A549 (cell line): ENCODE results near the gene PLEKHF1. TPM values are rescaled to one million over a fixed set of nuclear protein-coding genes. Genes with fewer than 3 reads are reported as not detected.
A peak's percentile ranks its signal among the peaks of the same experiment; 100 is the strongest.

ENCODE experiments used
- ATAC-seq, 2 experiments: fragments of 200-7000 bp in 1 of 2; fragments of >200 bp in 1 of 2; cut with Nextera tagmentation in 1 of 2; cut with Tn5 transposase in 1 of 2; 3 replicates each; pipeline versions ENCODE4 v1.8.0 to v1.9.1; 2018 to 2020; ENCODE audit warnings: mild to moderate bottlenecking in 1 of 2, moderate library complexity in 1 of 2
- CTCF ChIA-PET: fragments of 300-600 bp; sonication (Branson Sonifier 250); formaldehyde crosslinking; extraction: SDS; loops from one replicate; lab custom pipeline; 2021; ENCODE audit warnings: antibody characterized with exemption, inconsistent platforms; lab: Yijun Ruan, JAX
- POLR2A ChIA-PET: fragments of 350-600 bp; formaldehyde crosslinking; extraction: SDS; loops from one replicate; lab custom pipeline; 2021; ENCODE audit warnings: antibody characterized with exemption, inconsistent platforms; lab: Yijun Ruan, JAX
- DNase-seq, 2 experiments: peaks; one replicate each; pipeline versions ENCODE4 v3.0.0 to v3.0.0-alpha.2; 2011 to 2016; ENCODE audit warnings: low read depth in 1 of 2, low spot score in 1 of 2
- FAIRE-seq: peaks from 2 replicates; lab custom pipeline; 2011; peaks lifted over from hg19 to GRCh38; lab: Jason Lieb, UNC
- H3K27ac ChIP-seq, 2 experiments: fragments of >200 bp; sonication (Bioruptor Twin); formaldehyde crosslinking; 3 replicates each; pipeline ENCODE4 v1.5.1; 2016 to 2017
- H3K4me1 ChIP-seq: fragments of >200 bp; sonication (Bioruptor Twin); formaldehyde crosslinking; 3 replicates; pipeline ENCODE4 v1.6.1; 2016
- H3K4me2 ChIP-seq: fragments of >200 bp; sonication (Bioruptor Twin); formaldehyde crosslinking; 3 replicates; pipeline ENCODE4 v1.6.1; 2016
- H3K4me3 ChIP-seq: fragments of >200 bp; sonication (Bioruptor Twin); formaldehyde crosslinking; 3 replicates; pipeline ENCODE4 v1.5.1; 2016
- H3K9me3 ChIP-seq: fragments of >200 bp; sonication (Bioruptor Twin); formaldehyde crosslinking; 3 replicates; pipeline ENCODE4 v1.6.1; 2016
- ATOH8 ChIP-seq: fragments of 250-450 bp; sonication (Bioruptor Pico); IDR thresholded peaks from 2 replicates; pipeline ENCODE4 v1.5.0; 2020; ENCODE audit warnings: low read depth, mild to moderate bottlenecking, moderate library complexity
- CBX2 ChIP-seq: fragments of 200-600 bp; sonication (generic); IDR thresholded peaks from 2 replicates; pipeline ENCODE4 v1.6.1; 2016; ENCODE audit warnings: low read depth, mild to moderate bottlenecking, borderline replicate concordance
- CHD2 ChIP-seq: fragments of 150-350 bp; IDR thresholded peaks from 2 replicates; pipeline ENCODE4 v1.6.1; 2014; ENCODE audit warnings: low read length; ENCODE audit not compliant: partially characterized antibody
- EHF ChIP-seq: fragments of 250-450 bp; sonication (Bioruptor Pico); IDR thresholded peaks from 2 replicates; pipeline ENCODE4 v1.5.0; 2020; ENCODE audit warnings: mild to moderate bottlenecking
- EHMT2 ChIP-seq: fragments of 200-600 bp; sonication (generic); IDR thresholded peaks from 2 replicates; pipeline ENCODE4 v1.6.1; 2016; ENCODE audit warnings: antibody characterized with exemption, low read depth, mild to moderate bottlenecking, moderate library complexity
- ELK1 ChIP-seq: fragments of 150-350 bp; IDR thresholded peaks from 2 replicates; pipeline ENCODE4 v1.6.1; 2014; ENCODE audit warnings: low read depth, mild to moderate bottlenecking, low read length
- GATA3 ChIP-seq: IDR thresholded peaks from 2 replicates; pipeline ENCODE4 v1.6.1; 2012; ENCODE audit warnings: borderline replicate concordance
- HDAC2 ChIP-seq: fragments of 200-600 bp; sonication (generic); IDR thresholded peaks from 2 replicates; pipeline ENCODE4 v1.6.1; 2016
- JUN ChIP-seq, 2 experiments: fragments of >200 bp; sonication (Bioruptor Twin); formaldehyde crosslinking; IDR thresholded peaks; 2 replicates in 1 of 2; 3 replicates in 1 of 2; pipeline ENCODE4 v1.6.1; 2016 to 2017
- JUNB ChIP-seq: fragments of >200 bp; sonication (Bioruptor Twin); formaldehyde crosslinking; IDR thresholded peaks from 2 replicates; pipeline ENCODE4 v1.6.1; 2016
- NFE2L2 ChIP-seq: fragments of 150-350 bp; conservative IDR thresholded peaks from 2 replicates; pipeline ENCODE4 v1.6.1; 2014; ENCODE audit warnings: low read length
- PHF8 ChIP-seq: fragments of 200-600 bp; sonication (generic); IDR thresholded peaks from 2 replicates; pipeline ENCODE4 v1.6.1; 2016; ENCODE audit warnings: low read depth, mild to moderate bottlenecking, antibody characterized with exemption, moderate library complexity, borderline replicate concordance
- POLR2AphosphoS2 ChIP-seq: conservative IDR thresholded peaks from 2 replicates; pipeline ENCODE4 v1.6.1; 2012; ENCODE audit warnings: low read length, improper control_type of control experiment, inconsistent platforms
- RAD21 ChIP-seq, 2 experiments: fragments of >200 bp in 1 of 2; sonication (Bioruptor Twin) in 1 of 2; formaldehyde crosslinking in 1 of 2; IDR thresholded peaks in 1 of 2; conservative IDR thresholded peaks in 1 of 2; 2 replicates in 1 of 2; 3 replicates in 1 of 2; pipeline ENCODE4 v1.6.1; 2012 to 2018; ENCODE audit warnings: inconsistent platforms in 1 of 2
- RARB ChIP-seq: fragments of 250-450 bp; sonication (Bioruptor Pico); IDR thresholded peaks from 2 replicates; pipeline ENCODE4 v1.8.0; 2021; ENCODE audit warnings: mild to moderate bottlenecking, moderate library complexity
- RCOR1 ChIP-seq: fragments of 150-350 bp; IDR thresholded peaks from 2 replicates; pipeline ENCODE4 v1.6.1; 2014; ENCODE audit warnings: antibody characterized with exemption, low read length, low read depth
- RNF2 ChIP-seq: fragments of 200-600 bp; sonication (generic); IDR thresholded peaks from 2 replicates; pipeline ENCODE4 v1.6.1; 2016; ENCODE audit warnings: low read depth, mild to moderate bottlenecking, antibody characterized with exemption, moderate library complexity, borderline replicate concordance
- TP53 ChIP-seq: fragments of 250-450 bp; sonication (Bioruptor Pico); IDR thresholded peaks from 2 replicates; pipeline ENCODE4 v1.5.0; 2021; ENCODE audit warnings: mild to moderate bottlenecking, moderate library complexity
- ZFP36 ChIP-seq: fragments of 450-650 bp; IDR thresholded peaks from 2 replicates; pipeline ENCODE4 v1.6.1; 2014; ENCODE audit warnings: borderline replicate concordance; ENCODE audit not compliant: partially characterized antibody
- WGBS: methylation state at CpG from one replicate; pipeline ENCODE4 v1.1.6; 2017; ENCODE audit errors: missing lambda C conversion rate; 5-methylcytosine and 5-hydroxymethylcytosine counted together
- polyA plus RNA-seq, 4 experiments: library from polyadenylated mRNA; depleted of rRNA in 3 of 4; stranded (reverse); fragments of >200 nt; fragmentation: RNase III in 1 of 4; extraction: RNeasy Plus Mini Kit Qiagen cat#74134 plus additional on column Dnase treatment in 1 of 4; gene quantifications; 2 replicates in 3 of 4; 3 replicates in 1 of 4; pipeline ENCODE4 v1.2.3, GENCODE V29; 2011 to 2017
- TF ChIP-seq, protein P1 (sequence below): fragments of >200 bp; sonication (Bioruptor Twin); formaldehyde crosslinking; IDR thresholded peaks from 3 replicates; pipeline ENCODE4 v1.6.1; 2016

PLEKHF1 gene
- polyA plus RNA-seq, 2 of the 4 experiments (the other 2 are of a cell fraction): 2.1 to 4.1 TPM

GRCh38 chr19:29676586-29676985 is 11.3 kb downstream of the PLEKHF1 start:
- CTCF ChIA-PET: interaction anchor here (1.1 to 9.4 kb wide), 9 partner anchors 8 to 1001 kb away, joined by 3 to 78 read pairs (median 8); partner anchors contain the start of gene PLEKHF1
- ATAC-seq: peak in 1 of 2 experiments; percentile 4; a peak in 1 of 6 replicates
- H3K4me1 ChIP-seq: no peaks in the 10 kb centered on the region; the same call in 2 of the 3 replicates

DNA sequence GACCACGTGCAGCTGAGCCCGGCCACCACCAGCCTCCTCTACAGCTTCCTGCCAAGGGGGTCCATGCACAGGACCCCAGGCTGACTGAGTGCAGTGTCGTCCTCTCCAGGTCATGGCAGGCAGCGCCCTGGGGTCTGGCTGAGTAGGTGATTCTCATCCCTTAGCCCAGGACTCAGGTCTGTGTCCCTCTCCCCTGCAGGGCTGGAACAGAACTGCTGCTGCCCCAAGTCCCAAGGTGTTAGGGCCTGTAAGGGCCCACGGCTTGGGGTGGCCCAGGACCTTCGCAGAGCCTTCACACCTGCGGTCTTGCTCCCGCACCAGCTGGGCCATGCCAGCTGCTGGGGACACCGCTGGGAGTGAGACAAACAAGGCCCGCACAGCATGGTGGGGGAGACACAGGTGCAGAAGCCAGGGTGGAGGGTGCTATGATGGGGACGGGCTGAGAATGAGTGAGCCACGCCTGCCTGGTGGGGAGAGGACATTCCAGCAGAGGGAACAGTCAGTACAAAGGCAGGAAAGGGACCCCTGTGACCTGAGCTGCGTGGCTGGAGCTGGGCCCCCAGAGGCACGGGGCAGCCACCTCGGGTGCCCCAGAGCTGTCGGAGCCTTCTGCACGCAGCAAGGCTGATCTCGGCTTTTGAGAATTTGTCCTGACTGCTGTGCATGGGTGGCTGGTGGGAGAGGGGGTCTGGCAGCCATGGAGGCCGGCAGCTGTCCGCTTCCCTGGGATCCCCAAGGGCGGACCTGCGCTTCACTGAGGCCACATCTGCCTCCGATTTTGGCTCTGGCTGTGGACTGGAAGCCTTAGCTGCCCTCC is 11.9 kb downstream of the PLEKHF1 start:
- ChIA-PET CTCF (interaction anchor here (0.6 to 9.4 kb wide), 13 partner anchors 8 to 1000 kb away, joined by 3 to 78 read pairs (median 6); partner anchors contain the start of gene PLEKHF1), POLR2A (no interaction called here)
- Histone ChIP-seq H3K4me1 (no peaks in the 10 kb centered on the region), H3K4me3 (no peak overlapping the region), H3K4me2 (no peak overlapping the region), H3K27ac (no peak overlapping the region)
- ATAC-seq (peak; percentile 48 to 67; a peak in 3 of 6 replicates), FAIRE-seq (no peak)
- WGBS: 80% methylated on average over 23 of the region's 23 CpGs
- TF ChIP-seq JUNB (no peak), PHF8 (no peak), EHMT2 (no peak), POLR2AphosphoS2 (no peak), ZFP36 (no peak), ATOH8 (CRISPR knock-in tag) (no peak), ELK1 (no peak), HDAC2 (no peak), JUN (IDR thresholded peaks at IDR 0.05) (no peak), NFE2L2 (no peak), GATA3 (no peak), RNF2 (no peak), RAD21 (conservative IDR thresholded peaks at IDR 0.05 in 1 of 2, IDR thresholded peaks at IDR 0.05 in 1 of 2) (no peak), CHD2 (no peak)
- TF ChIP-seq, all 56 proteins: peak for 0
- DNase-seq: no peak
- no peaks in the 10 kb centered on the region for H3K9me3 ChIP-seq

More at GRCh38 chr19:29676586-29676985, 11.3 kb downstream of the PLEKHF1 start:
- Histone ChIP-seq H3K27ac (no peak overlapping the region), H3K4me3 (no peak overlapping the region), H3K9me3 (no peaks in the 10 kb centered on the region), H3K4me2 (no peak overlapping the region)
- POLR2A ChIA-PET: no interaction called here
- TF ChIP-seq PHF8: no peak
- TF ChIP-seq, protein P1, sequence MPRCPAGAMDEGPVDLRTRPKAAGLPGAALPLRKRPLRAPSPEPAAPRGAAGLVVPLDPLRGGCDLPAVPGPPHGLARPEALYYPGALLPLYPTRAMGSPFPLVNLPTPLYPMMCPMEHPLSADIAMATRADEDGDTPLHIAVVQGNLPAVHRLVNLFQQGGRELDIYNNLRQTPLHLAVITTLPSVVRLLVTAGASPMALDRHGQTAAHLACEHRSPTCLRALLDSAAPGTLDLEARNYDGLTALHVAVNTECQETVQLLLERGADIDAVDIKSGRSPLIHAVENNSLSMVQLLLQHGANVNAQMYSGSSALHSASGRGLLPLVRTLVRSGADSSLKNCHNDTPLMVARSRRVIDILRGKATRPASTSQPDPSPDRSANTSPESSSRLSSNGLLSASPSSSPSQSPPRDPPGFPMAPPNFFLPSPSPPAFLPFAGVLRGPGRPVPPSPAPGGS: no peak
- TF ChIP-seq TP53 (CRISPR knock-in tag): no peak
- no peak for TF ChIP-seq EHF
- TF ChIP-seq HDAC2: no peak
- no peak for TF ChIP-seq CBX2
- no peak for TF ChIP-seq RARB (CRISPR knock-in tag)
- TF ChIP-seq RCOR1: no peak
- FAIRE-seq (no peak), DNase-seq (no peak)
- 73% methylated on average over 8 of the region's 8 CpGs for WGBS
